SU-DHL-6 (cell line): Measurements from ENCODE around the gene EXD3.

Source experiments
- H2AFZ ChIP-seq: fragments of 200-600 bp; sonication (generic); 2 replicates; pipeline ENCODE4 v1.6.1; 2014; ENCODE audit warnings: low read depth, mild to moderate bottlenecking, moderate library complexity, mixed read lengths, antibody characterized with exemption, low read length; ENCODE audit not compliant: severe bottlenecking
- H3F3A ChIP-seq: fragments of 200-600 bp; shearing (Covaris generic); 2 replicates; pipeline ENCODE4 v1.6.0; 2016; ENCODE audit warnings: antibody characterized with exemption, mild to moderate bottlenecking; ENCODE audit not compliant: insufficient read depth
- H3K27ac ChIP-seq: fragments of 200-600 bp; sonication (generic); 2 replicates; pipeline ENCODE4 v1.5.1; 2016; ENCODE audit warnings: low read depth, mild to moderate bottlenecking, low read length, moderate library complexity, mixed read lengths
- H3K27me3 ChIP-seq: fragments of 200-600 bp; sonication (generic), shearing (Covaris generic); 2 replicates; pipeline ENCODE4 v1.6.0; 2014; ENCODE audit warnings: mild to moderate bottlenecking, low read length
- H3K36me3 ChIP-seq: fragments of 200-600 bp; sonication (generic); 2 replicates; pipeline ENCODE4 v1.6.1; 2014; ENCODE audit warnings: mild to moderate bottlenecking, low read length, mixed read lengths
- H3K4me2 ChIP-seq: fragments of 300-600, 200-600 bp; shearing (Covaris generic), sonication (generic); 2 replicates; pipeline ENCODE4 v1.6.0; 2014; ENCODE audit warnings: low read length, low read depth, mild to moderate bottlenecking; ENCODE audit not compliant: poor library complexity, severe bottlenecking
- H3K4me3 ChIP-seq: fragments of 200-600 bp; sonication (generic); 2 replicates; pipeline ENCODE4 v1.5.1; 2014; ENCODE audit warnings: antibody characterized with exemption, low read length, mild to moderate bottlenecking, mixed read lengths; ENCODE audit not compliant: insufficient read depth, poor library complexity, severe bottlenecking
- H3K79me2 ChIP-seq: fragments of 200-600 bp; sonication (generic); 2 replicates; pipeline ENCODE4 v1.6.1; 2014; ENCODE audit warnings: mild to moderate bottlenecking, low read length, moderate library complexity; ENCODE audit not compliant: insufficient read depth
- H3K9ac ChIP-seq: fragments of 200-600 bp; sonication (generic); 2 replicates; pipeline ENCODE4 v1.7.0; 2014; ENCODE audit warnings: mild to moderate bottlenecking, low read length
- H3K9me2 ChIP-seq: fragments of 200-600 bp; sonication (generic); replicated peaks from 2 replicates; pipeline ENCODE4 v1.6.1; 2014; ENCODE audit warnings: low read length; ENCODE audit not compliant: insufficient read depth
- H3K9me3 ChIP-seq: fragments of 200-600 bp; sonication (generic); 2 replicates; pipeline ENCODE4 v1.6.1; 2014; ENCODE audit warnings: low read length, mixed read lengths; ENCODE audit not compliant: insufficient read depth
- H4K20me1 ChIP-seq: fragments of 200-600 bp; sonication (generic); 2 replicates; pipeline ENCODE4 v1.6.1; 2014; ENCODE audit warnings: low read depth, mild to moderate bottlenecking, antibody characterized with exemption, low read length, moderate library complexity, mixed read lengths
- EZH2phosphoT487 ChIP-seq: fragments of 200-600 bp; sonication (generic), shearing (Covaris generic); conservative IDR thresholded peaks from 2 replicates; pipeline ENCODE4 v1.6.1; 2018; ENCODE audit warnings: mild to moderate bottlenecking, antibody characterized with exemption, low read length, moderate library complexity, mixed read lengths
- TF ChIP-seq, protein P1 (sequence below): fragments of 200-600 bp; sonication (generic); IDR thresholded peaks from one replicate; pipeline ENCODE4 v1.5.1; 2017; ENCODE audit warnings: antibody characterized with exemption, mild to moderate bottlenecking, low read length, moderate library complexity; ENCODE audit not compliant: insufficient read depth, poor library complexity, severe bottlenecking

EXD3 gene

DNA sequence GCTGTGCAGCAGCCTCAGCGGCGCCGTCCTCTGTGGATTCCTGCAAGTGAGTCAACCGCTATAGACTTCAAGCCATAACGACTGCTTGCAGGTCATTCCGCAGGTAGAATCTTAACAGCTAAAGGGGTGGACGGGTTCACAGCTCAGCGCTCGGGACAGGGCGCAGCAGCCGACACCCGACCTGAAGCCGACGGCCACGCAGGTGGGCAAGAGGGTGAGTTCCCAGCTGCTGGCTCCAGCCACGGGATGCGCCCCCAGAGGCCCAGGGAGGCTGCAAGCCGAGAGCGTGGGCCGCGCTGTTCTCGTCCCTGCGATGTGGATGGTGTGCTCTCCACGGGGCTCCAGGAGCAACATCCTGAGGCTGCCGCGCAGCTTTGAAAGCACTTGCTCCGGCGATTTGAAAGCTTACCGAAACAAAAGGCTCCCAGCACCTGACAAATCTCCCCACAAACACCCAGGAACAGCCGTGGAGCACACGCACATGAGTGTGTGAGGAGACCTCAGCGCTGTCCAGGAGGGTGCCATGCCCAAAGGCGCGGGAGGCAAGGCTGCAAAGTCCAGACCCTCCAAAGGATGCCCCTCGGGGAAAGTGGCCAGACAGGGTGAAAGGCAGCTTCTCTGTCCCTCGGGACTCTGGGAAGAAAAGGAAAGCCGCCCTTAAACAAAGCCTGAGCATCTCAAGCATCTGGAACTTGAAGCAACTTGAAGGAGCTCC is 48.7 kb downstream of the EXD3 start:
- no peak overlapping the region for H2AFZ ChIP-seq
- H3K4me2 ChIP-seq = no peak overlapping the region
- no peak overlapping the region for H3K27ac ChIP-seq
- no peaks in the 10 kb centered on the region for H3F3A ChIP-seq
- TF ChIP-seq, protein P1, sequence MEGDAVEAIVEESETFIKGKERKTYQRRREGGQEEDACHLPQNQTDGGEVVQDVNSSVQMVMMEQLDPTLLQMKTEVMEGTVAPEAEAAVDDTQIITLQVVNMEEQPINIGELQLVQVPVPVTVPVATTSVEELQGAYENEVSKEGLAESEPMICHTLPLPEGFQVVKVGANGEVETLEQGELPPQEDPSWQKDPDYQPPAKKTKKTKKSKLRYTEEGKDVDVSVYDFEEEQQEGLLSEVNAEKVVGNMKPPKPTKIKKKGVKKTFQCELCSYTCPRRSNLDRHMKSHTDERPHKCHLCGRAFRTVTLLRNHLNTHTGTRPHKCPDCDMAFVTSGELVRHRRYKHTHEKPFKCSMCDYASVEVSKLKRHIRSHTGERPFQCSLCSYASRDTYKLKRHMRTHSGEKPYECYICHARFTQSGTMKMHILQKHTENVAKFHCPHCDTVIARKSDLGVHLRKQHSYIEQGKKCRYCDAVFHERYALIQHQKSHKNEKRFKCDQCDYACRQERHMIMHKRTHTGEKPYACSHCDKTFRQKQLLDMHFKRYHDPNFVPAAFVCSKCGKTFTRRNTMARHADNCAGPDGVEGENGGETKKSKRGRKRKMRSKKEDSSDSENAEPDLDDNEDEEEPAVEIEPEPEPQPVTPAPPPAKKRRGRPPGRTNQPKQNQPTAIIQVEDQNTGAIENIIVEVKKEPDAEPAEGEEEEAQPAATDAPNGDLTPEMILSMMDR = no peak
- TF ChIP-seq EZH2phosphoT487 = no peak
- H3K9ac ChIP-seq = no peak overlapping the region
- H4K20me1 ChIP-seq = no peaks in the 10 kb centered on the region
- H3K9me2 ChIP-seq = no peaks in the 10 kb centered on the region
- no peaks in the 10 kb centered on the region for H3K9me3 ChIP-seq
- no peak overlapping the region for H3K4me3 ChIP-seq
- no peaks in the 10 kb centered on the region for H3K79me2 ChIP-seq
- no peaks in the 10 kb centered on the region for H3K36me3 ChIP-seq
- H3K27me3 ChIP-seq = no peaks in the 10 kb centered on the region

DNA sequence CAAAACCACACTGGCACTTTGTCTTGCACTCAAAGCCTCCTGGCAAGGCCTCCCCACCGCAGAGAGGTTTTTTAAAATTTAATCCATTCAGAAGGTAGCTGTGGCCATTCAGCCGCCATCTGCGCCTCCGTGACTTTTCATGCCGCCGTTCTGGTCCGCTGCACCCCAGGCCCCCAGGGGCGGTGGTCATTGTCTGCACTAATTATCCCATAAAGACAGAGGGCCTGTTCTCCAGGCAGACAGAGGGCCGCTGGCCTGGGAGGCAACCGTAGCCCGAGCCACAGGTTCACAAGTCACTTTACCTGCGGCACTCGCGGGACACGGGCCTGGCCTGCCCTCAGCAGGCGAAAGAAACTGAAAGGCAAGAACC is 49.4 kb downstream of the EXD3 start:
- H3K9ac ChIP-seq = no peak overlapping the region
- no peaks in the 10 kb centered on the region for H3K36me3 ChIP-seq
- H3K9me3 ChIP-seq = no peaks in the 10 kb centered on the region
- H3K27me3 ChIP-seq = no peaks in the 10 kb centered on the region
- no peaks in the 10 kb centered on the region for H4K20me1 ChIP-seq
- H2AFZ ChIP-seq = no peak overlapping the region
- TF ChIP-seq, protein P1 = no peak
- no peak for TF ChIP-seq EZH2phosphoT487
- H3K27ac ChIP-seq = no peak overlapping the region
- H3F3A ChIP-seq = no peaks in the 10 kb centered on the region
- H3K4me3 ChIP-seq = no peak overlapping the region
- H3K9me2 ChIP-seq = no peaks in the 10 kb centered on the region
- H3K4me2 ChIP-seq = no peak overlapping the region
- no peaks in the 10 kb centered on the region for H3K79me2 ChIP-seq

DNA sequence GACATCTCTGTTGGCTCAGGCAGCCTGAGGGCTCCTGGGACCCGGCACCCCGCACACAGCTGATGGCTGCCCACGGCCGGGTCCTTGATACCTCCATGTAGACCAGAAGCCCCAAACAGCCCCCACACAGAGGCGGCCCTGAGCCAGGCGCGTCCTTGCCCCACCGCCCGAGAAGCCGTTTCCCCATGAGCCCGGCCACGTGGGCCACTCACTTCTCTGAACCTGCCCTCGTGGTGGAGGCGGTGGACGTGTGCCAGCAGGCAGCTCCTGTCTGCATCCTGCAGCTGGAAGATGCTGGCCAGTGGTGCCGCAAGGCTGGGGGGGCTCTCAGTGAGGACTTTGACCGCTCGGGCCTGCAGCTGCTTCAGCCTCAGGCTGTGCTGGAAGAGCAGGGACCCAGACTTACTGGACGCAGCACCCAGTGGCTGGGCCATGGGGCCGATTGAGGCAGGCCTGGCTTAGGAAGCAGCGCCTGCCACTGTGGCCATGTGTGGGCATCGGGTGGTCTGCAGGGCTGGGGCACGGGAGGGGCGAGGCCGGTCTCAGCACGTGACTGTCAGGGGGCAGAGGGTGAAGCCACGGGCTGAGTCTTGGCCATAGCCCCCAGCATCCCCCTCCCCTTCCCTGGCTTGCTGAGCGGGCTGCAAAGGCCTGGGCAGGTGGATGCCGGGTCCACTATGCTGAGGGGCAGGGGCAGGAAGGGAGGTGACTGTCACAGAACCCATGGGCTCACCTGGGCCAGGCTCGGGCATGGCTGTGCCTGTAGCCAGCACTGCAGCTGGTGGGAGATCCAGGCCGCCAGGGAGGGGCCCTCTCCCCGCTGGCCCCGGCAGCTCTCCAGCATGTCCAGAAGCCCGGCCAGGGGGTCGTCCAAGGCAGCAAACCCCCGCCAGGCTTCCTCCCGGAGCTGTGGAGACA is 50.0 kb downstream of the EXD3 start:
- Histone ChIP-seq H3K27ac (no peak overlapping the region), H3K79me2 (no peaks in the 10 kb centered on the region), H3K36me3 (no peaks in the 10 kb centered on the region), H4K20me1 (no peaks in the 10 kb centered on the region), H3K9ac (no peak overlapping the region), H3K27me3 (no peaks in the 10 kb centered on the region), H3K4me2 (no peak overlapping the region), H3K4me3 (no peak overlapping the region), H3K9me2 (no peaks in the 10 kb centered on the region), H2AFZ (no peak overlapping the region), H3F3A (no peaks in the 10 kb centered on the region), H3K9me3 (no peaks in the 10 kb centered on the region)
- no peak for TF ChIP-seq EZH2phosphoT487
- TF ChIP-seq, protein P1 = no peak
